HCT116 (cell line): ENCODE measurements around the gene CD82. TPM values are rescaled to one million over a fixed set of nuclear protein-coding genes. Genes with fewer than 3 reads are reported as not detected.

Experiments used
- ATAC-seq: fragments of 200-7000 bp; cut with Tn5 transposase; 2 replicates; pipeline ENCODE4 v1.9.1; 2020; ENCODE audit warnings: mild to moderate bottlenecking, moderate library complexity
- BruUV-seq: library from RNA; stranded (reverse); fragments of 400-500 nt; replicated peaks from 2 replicates; lab custom pipeline; 2021; lab: Mats Ljungman, UMichigan
- CTCF ChIA-PET: fragments of 300-600 bp; sonication (Branson Sonifier 250); formaldehyde crosslinking; loops from one replicate; lab custom pipeline; 2021; ENCODE audit warnings: antibody characterized with exemption; lab: Charles Lee
- POLR2A ChIA-PET: fragments of 300-600, 350-600 bp; sonication (Branson Sonifier 250); formaldehyde crosslinking; loops from one replicate; lab custom pipeline; 2021; ENCODE audit warnings: antibody characterized with exemption; lab: Charles Lee
- RAD21 ChIA-PET, 2 experiments: fragments of 300-600 bp; sonication (Branson Sonifier 250); formaldehyde crosslinking; loops; one replicate each; lab custom pipeline; 2023; ENCODE audit warnings: low total read pairs in 2 of 2; ENCODE audit not compliant: uncharacterized antibody in 2 of 2, unreplicated experiment in 2 of 2, low non-redundant PET in 1 of 2; lab: Charles Lee
- DNase-seq: peaks from one replicate; pipeline ENCODE4 v3.0.0-alpha.2; 2010; ENCODE audit warnings: low read depth, low spot score
- H2AFZ ChIP-seq: fragments of 200-600 bp; shearing (Covaris generic), sonication (generic); 2 replicates; pipeline ENCODE4 v1.6.1; 2017; ENCODE audit warnings: low read depth, mixed run types, mixed read lengths, antibody characterized with exemption, low read length; ENCODE audit not compliant: poor library complexity, severe bottlenecking
- H3K27ac ChIP-seq: 2 replicates; pipeline ENCODE4 v1.5.1; 2012; ENCODE audit warnings: low read depth, low read length
- H3K27me3 ChIP-seq: fragments of 200-600 bp; sonication (generic); 2 replicates; pipeline ENCODE4 v1.6.1; 2016; ENCODE audit warnings: mixed run types, low read length, mixed read lengths; ENCODE audit not compliant: insufficient read depth
- H3K36me3 ChIP-seq, 2 experiments: fragments of 200-500 bp in 1 of 2; fragments of 200-600 bp in 1 of 2; sonication (Bioruptor generic) in 1 of 2; sonication (generic) in 1 of 2; 2 replicates each; pipeline versions ENCODE4 v1.5.1 to v1.6.1; 2014 to 2016; ENCODE audit warnings: low read length in 2 of 2, inconsistent platforms in 1 of 2, mixed read lengths in 1 of 2, mixed run types in 1 of 2; ENCODE audit not compliant: insufficient read depth in 2 of 2, control insufficient read depth in 1 of 2
- H3K4me1 ChIP-seq, 2 experiments: fragments of 200-600 bp in 1 of 2; sonication (generic) in 1 of 2; 2 replicates each; pipeline versions ENCODE4 v1.5.1 to v1.6.1; 2012 to 2017; ENCODE audit warnings: low read length in 2 of 2, inconsistent platforms in 1 of 2, mild to moderate bottlenecking in 1 of 2, mixed read lengths in 1 of 2, mixed run types in 1 of 2, moderate library complexity in 1 of 2; ENCODE audit not compliant: insufficient read depth in 2 of 2, control insufficient read depth in 1 of 2
- H3K4me2 ChIP-seq: fragments of 200-600 bp; sonication (generic); 2 replicates; pipeline ENCODE4 v1.6.1; 2017; ENCODE audit warnings: mixed run types, low read length, mixed read lengths
- H3K4me3 ChIP-seq, 2 experiments: fragments of 200-600 bp in 1 of 2; sonication (generic) in 1 of 2; replicated peaks in 1 of 2; 2 replicates each; pipeline ENCODE4 v1.5.1; 2011 to 2016; ENCODE audit warnings: low read length in 2 of 2, control low read depth in 1 of 2, low read depth in 1 of 2, mild to moderate bottlenecking in 1 of 2, mixed read lengths in 1 of 2, mixed run types in 1 of 2
- H3K79me2 ChIP-seq: fragments of 200-600 bp; sonication (generic); 2 replicates; pipeline ENCODE4 v1.6.1; 2017; ENCODE audit warnings: mild to moderate bottlenecking, mixed run types, low read length, moderate library complexity, mixed read lengths; ENCODE audit not compliant: insufficient read depth
- H3K9ac ChIP-seq: fragments of 200-600 bp; sonication (generic); 2 replicates; pipeline ENCODE4 v1.6.1; 2016; ENCODE audit warnings: low read length, mixed read lengths
- H3K9me2 ChIP-seq: fragments of 200-600 bp; sonication (generic), shearing (Covaris generic); 2 replicates; pipeline ENCODE4 v1.6.1; 2017; ENCODE audit warnings: mixed run types, mild to moderate bottlenecking, moderate library complexity; ENCODE audit not compliant: insufficient read depth
- H3K9me3 ChIP-seq, 2 experiments: fragments of 200-500 bp in 1 of 2; fragments of 200-600 bp in 1 of 2; sonication (Bioruptor generic) in 1 of 2; sonication (generic) in 1 of 2; 2 replicates each; pipeline ENCODE4 v1.6.1; 2014 to 2017; ENCODE audit warnings: low read length in 2 of 2, mixed read lengths in 2 of 2, inconsistent platforms in 1 of 2, low read depth in 1 of 2, mild to moderate bottlenecking in 1 of 2, mixed run types in 1 of 2, moderate library complexity in 1 of 2; ENCODE audit not compliant: control insufficient read depth in 1 of 2, insufficient read depth in 1 of 2
- H4K20me1 ChIP-seq: fragments of 200-600 bp; sonication (generic), shearing (Covaris generic); 2 replicates; pipeline ENCODE4 v1.6.1; 2017; ENCODE audit warnings: mixed run types, mild to moderate bottlenecking, moderate library complexity; ENCODE audit not compliant: insufficient read depth
- CBX3 ChIP-seq: IDR thresholded peaks from 2 replicates; pipeline ENCODE4 v1.6.1; 2012; ENCODE audit warnings: low read depth
- EGR1 ChIP-seq: IDR thresholded peaks from 2 replicates; pipeline ENCODE4 v1.6.1; 2012; ENCODE audit warnings: low read depth
- ELF1 ChIP-seq: IDR thresholded peaks from 2 replicates; pipeline ENCODE4 v1.6.1; 2012; ENCODE audit warnings: low read depth, borderline replicate concordance
- EZH2 ChIP-seq: fragments of 200-600 bp; sonication (generic); IDR thresholded peaks from 2 replicates; pipeline ENCODE4 v1.6.1; 2017; ENCODE audit warnings: antibody characterized with exemption, mixed run types
- EZH2phosphoT487 ChIP-seq: fragments of 200-600 bp; IDR thresholded peaks from 2 replicates; pipeline ENCODE4 v1.6.1; 2018; ENCODE audit warnings: antibody characterized with exemption, borderline replicate concordance
- FOSL1 ChIP-seq: IDR thresholded peaks from 2 replicates; pipeline ENCODE4 v1.6.1; 2012; ENCODE audit warnings: low read depth
- POLR2A ChIP-seq: IDR thresholded peaks from 2 replicates; pipeline ENCODE4 v1.7.0; 2011; ENCODE audit warnings: borderline replicate concordance; ENCODE audit not compliant: insufficient read depth, insufficient read length; ENCODE audit errors: extremely low read depth
- POLR2AphosphoS5 ChIP-seq: IDR thresholded peaks from 2 replicates; pipeline ENCODE4 v1.6.1; 2011; ENCODE audit warnings: mild to moderate bottlenecking, low read depth, low read length, moderate library complexity
- SIN3A ChIP-seq: IDR thresholded peaks from 2 replicates; pipeline ENCODE4 v1.6.1; 2012; ENCODE audit warnings: low read depth
- SP1 ChIP-seq: IDR thresholded peaks from 2 replicates; pipeline ENCODE4 v1.6.1; 2012; ENCODE audit warnings: low read depth
- SRF ChIP-seq: IDR thresholded peaks from 2 replicates; pipeline ENCODE4 v1.6.1; 2012; ENCODE audit warnings: low read depth
- YY1 ChIP-seq: IDR thresholded peaks from 2 replicates; pipeline ENCODE4 v1.6.1; 2011; ENCODE audit warnings: low read length, low read depth, moderate library complexity, mild to moderate bottlenecking; ENCODE audit not compliant: insufficient replicate concordance; ENCODE audit errors: extremely low read depth
- intact Hi-C: fragments of 100-400 bp; cut with micrococcal nuclease; formaldehyde crosslinking; loops from 2 replicates; pipeline ENCODE4 v1.10.0; 2022
- total RNA-seq: library from RNA; stranded (reverse); gene quantifications from one replicate; pipeline ENCODE4 v1.2.1, GENCODE V29; 2021; ENCODE audit not compliant: unreplicated experiment
- TF ChIP-seq, protein P1 (sequence below): IDR thresholded peaks from 2 replicates; pipeline ENCODE4 v1.6.1; 2012
- TF ChIP-seq, protein P2 (sequence below): IDR thresholded peaks from 2 replicates; pipeline ENCODE4 v1.6.1; 2012
- TF ChIP-seq, protein P3 (sequence below): IDR thresholded peaks from 2 replicates; pipeline ENCODE4 v1.6.1; 2012; ENCODE audit warnings: low read depth
- TF ChIP-seq, protein P4 (sequence below): IDR thresholded peaks from 2 replicates; pipeline ENCODE4 v1.6.1; 2011; ENCODE audit warnings: mild to moderate bottlenecking, low read length, moderate library complexity; ENCODE audit not compliant: insufficient replicate concordance; ENCODE audit errors: extremely low read depth

CD82 gene
- total RNA-seq, 1 experiment from 2014 or later: 16.7 TPM

DNA sequence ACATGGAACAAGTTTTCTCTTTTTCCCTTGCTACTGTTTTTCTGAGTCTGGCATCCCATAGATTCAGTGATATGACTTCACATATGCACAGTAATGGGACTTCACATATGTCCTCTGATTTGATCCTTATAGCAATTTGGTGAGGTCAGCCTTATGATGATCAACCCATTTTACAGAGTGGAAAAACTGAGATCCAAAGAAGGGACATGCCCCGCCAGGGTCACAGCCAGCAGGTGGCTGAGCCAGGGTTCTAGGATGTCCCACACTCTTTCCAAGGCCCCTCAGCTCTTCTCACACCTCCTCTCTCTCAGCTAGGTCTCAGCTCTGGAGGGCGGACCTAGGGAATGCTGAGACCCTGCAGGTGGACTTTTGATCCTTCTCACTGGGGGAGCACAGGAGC, 44.3 kb upstream of the CD82 start:
- RAD21 ChIA-PET: no interaction called here
- intact Hi-C loops: no loop called here

More for the DNA sequence above, 44.3 kb upstream of the CD82 start:
- POLR2A ChIA-PET: interaction anchor here (0.7 kb wide), 1 partner anchor 143 kb away, joined by 3 read pairs; no protein-coding TSS in a partner anchor
- Histone ChIP-seq H3K4me1 (peaks cover 0 to 3% of the 10 kb centered on the region in 2 experiments; a peak in 1 of 4 replicates), H3K36me3 (no peaks in the 10 kb centered on the region), H3K9me2 (no peaks in the 10 kb centered on the region), H3K27me3 (no peaks in the 10 kb centered on the region), H2AFZ (no peak overlapping the region), H3K4me3 (no peak overlapping the region), H3K9me3 (no peaks in the 10 kb centered on the region), H3K27ac (no peak overlapping the region), H3K9ac (no peak overlapping the region), H3K79me2 (no peaks in the 10 kb centered on the region), H4K20me1 (no peaks in the 10 kb centered on the region), H3K4me2 (no peak overlapping the region)
- no peak for DNase-seq
- no TSS peak for BruUV-seq
- CTCF ChIA-PET: no interaction called here
- TF ChIP-seq EZH2phosphoT487 (no peak), ELF1 (no peak), FOSL1 (no peak), POLR2AphosphoS5 (no peak), POLR2A (no peak), EZH2 (no peak), EGR1 (no peak), CBX3 (no peak), SP1 (no peak), SRF (no peak), YY1 (no peak), SIN3A (no peak)
- TF ChIP-seq, protein P1, sequence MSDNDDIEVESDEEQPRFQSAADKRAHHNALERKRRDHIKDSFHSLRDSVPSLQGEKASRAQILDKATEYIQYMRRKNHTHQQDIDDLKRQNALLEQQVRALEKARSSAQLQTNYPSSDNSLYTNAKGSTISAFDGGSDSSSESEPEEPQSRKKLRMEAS: no peak
- TF ChIP-seq, protein P2, sequence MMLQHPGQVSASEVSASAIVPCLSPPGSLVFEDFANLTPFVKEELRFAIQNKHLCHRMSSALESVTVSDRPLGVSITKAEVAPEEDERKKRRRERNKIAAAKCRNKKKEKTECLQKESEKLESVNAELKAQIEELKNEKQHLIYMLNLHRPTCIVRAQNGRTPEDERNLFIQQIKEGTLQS: no peak
- TF ChIP-seq, protein P3, sequence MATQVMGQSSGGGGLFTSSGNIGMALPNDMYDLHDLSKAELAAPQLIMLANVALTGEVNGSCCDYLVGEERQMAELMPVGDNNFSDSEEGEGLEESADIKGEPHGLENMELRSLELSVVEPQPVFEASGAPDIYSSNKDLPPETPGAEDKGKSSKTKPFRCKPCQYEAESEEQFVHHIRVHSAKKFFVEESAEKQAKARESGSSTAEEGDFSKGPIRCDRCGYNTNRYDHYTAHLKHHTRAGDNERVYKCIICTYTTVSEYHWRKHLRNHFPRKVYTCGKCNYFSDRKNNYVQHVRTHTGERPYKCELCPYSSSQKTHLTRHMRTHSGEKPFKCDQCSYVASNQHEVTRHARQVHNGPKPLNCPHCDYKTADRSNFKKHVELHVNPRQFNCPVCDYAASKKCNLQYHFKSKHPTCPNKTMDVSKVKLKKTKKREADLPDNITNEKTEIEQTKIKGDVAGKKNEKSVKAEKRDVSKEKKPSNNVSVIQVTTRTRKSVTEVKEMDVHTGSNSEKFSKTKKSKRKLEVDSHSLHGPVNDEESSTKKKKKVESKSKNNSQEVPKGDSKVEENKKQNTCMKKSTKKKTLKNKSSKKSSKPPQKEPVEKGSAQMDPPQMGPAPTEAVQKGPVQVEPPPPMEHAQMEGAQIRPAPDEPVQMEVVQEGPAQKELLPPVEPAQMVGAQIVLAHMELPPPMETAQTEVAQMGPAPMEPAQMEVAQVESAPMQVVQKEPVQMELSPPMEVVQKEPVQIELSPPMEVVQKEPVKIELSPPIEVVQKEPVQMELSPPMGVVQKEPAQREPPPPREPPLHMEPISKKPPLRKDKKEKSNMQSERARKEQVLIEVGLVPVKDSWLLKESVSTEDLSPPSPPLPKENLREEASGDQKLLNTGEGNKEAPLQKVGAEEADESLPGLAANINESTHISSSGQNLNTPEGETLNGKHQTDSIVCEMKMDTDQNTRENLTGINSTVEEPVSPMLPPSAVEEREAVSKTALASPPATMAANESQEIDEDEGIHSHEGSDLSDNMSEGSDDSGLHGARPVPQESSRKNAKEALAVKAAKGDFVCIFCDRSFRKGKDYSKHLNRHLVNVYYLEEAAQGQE: no peak
- TF ChIP-seq, protein P4, sequence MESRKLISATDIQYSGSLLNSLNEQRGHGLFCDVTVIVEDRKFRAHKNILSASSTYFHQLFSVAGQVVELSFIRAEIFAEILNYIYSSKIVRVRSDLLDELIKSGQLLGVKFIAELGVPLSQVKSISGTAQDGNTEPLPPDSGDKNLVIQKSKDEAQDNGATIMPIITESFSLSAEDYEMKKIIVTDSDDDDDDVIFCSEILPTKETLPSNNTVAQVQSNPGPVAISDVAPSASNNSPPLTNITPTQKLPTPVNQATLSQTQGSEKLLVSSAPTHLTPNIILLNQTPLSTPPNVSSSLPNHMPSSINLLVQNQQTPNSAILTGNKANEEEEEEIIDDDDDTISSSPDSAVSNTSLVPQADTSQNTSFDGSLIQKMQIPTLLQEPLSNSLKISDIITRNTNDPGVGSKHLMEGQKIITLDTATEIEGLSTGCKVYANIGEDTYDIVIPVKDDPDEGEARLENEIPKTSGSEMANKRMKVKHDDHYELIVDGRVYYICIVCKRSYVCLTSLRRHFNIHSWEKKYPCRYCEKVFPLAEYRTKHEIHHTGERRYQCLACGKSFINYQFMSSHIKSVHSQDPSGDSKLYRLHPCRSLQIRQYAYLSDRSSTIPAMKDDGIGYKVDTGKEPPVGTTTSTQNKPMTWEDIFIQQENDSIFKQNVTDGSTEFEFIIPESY: no peak
- no peak for ATAC-seq
